ENCODE data around the gene PPP1R3F.

DNA sequence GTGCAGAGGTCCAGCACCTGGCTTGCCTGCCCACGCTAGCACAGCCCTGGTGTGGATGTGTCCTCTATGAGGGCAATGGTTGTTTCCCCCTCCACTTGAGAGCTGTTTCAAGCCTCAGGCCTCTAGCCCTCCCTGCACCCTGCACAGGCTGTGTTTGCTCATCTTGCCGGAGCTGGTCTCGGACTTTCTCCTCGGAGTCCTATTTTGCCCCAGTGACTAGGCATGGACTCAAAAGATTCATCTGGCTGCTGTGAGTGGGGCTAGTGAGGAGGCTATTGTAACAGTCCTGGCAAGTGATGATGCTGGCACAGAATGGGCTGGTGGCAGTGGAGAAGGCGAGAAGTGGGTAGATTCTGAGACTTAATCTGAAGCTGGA lies 10.9 kb upstream of the PPP1R3F start:
- TF ChIP-seq FOXA2 (IDR thresholded peaks at IDR 0.05) (no peak), TAF1 (conservative IDR thresholded peaks at IDR 0.05) (no peak), RAD21 (IDR thresholded peaks at IDR 0.05) (no peak)
- TF ChIP-seq, protein P1, sequence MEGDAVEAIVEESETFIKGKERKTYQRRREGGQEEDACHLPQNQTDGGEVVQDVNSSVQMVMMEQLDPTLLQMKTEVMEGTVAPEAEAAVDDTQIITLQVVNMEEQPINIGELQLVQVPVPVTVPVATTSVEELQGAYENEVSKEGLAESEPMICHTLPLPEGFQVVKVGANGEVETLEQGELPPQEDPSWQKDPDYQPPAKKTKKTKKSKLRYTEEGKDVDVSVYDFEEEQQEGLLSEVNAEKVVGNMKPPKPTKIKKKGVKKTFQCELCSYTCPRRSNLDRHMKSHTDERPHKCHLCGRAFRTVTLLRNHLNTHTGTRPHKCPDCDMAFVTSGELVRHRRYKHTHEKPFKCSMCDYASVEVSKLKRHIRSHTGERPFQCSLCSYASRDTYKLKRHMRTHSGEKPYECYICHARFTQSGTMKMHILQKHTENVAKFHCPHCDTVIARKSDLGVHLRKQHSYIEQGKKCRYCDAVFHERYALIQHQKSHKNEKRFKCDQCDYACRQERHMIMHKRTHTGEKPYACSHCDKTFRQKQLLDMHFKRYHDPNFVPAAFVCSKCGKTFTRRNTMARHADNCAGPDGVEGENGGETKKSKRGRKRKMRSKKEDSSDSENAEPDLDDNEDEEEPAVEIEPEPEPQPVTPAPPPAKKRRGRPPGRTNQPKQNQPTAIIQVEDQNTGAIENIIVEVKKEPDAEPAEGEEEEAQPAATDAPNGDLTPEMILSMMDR (IDR thresholded peaks at IDR 0.05; ENCODE audit: low read depth, low read length, missing input control), result no peak
- TF ChIP-seq, protein P2, sequence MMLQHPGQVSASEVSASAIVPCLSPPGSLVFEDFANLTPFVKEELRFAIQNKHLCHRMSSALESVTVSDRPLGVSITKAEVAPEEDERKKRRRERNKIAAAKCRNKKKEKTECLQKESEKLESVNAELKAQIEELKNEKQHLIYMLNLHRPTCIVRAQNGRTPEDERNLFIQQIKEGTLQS (IDR thresholded peaks at IDR 0.05), result no peak
- TF ChIP-seq, protein P3, sequence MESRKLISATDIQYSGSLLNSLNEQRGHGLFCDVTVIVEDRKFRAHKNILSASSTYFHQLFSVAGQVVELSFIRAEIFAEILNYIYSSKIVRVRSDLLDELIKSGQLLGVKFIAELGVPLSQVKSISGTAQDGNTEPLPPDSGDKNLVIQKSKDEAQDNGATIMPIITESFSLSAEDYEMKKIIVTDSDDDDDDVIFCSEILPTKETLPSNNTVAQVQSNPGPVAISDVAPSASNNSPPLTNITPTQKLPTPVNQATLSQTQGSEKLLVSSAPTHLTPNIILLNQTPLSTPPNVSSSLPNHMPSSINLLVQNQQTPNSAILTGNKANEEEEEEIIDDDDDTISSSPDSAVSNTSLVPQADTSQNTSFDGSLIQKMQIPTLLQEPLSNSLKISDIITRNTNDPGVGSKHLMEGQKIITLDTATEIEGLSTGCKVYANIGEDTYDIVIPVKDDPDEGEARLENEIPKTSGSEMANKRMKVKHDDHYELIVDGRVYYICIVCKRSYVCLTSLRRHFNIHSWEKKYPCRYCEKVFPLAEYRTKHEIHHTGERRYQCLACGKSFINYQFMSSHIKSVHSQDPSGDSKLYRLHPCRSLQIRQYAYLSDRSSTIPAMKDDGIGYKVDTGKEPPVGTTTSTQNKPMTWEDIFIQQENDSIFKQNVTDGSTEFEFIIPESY (IDR thresholded peaks at IDR 0.05), result no peak

Measured in liver (tissue), 3 donors.